Fibroblast of skin of left quadriceps (primary cell): ENCODE results near the gene PIP5K1B.
"Not testable (repeated sequence)": the region's sequence is repeated elsewhere in the genome, so short reads cannot be mapped to it uniquely, and the experiment has no call there.

Source experiments
- DNase-seq, 2 experiments: peaks; one replicate each; pipeline ENCODE4 v3.0.0-alpha.2; 2013; ENCODE audit warnings: low read depth in 2 of 2

The PIP5K1B gene

GRCh38 chr9:68704814-68705530 lies at the start of gene PIP5K1B:
Gene PIP5K1B, plus strand, starts transcription at chr9:68705240. Its CDS starts 117,375 bp downstream, at chr9:68822615.
- DNase-seq, result no peak

- no peak for DNase-seq
These were observed 41.0 kb upstream of the PIP5K1B start for GRCh38 chr9:68664036-68664435.

GRCh38 chr9:68668127-68668526 lies 36.9 kb upstream of the PIP5K1B start:
- no peak for DNase-seq

- DNase-seq, result no peak
These were observed 35.8 kb upstream of the PIP5K1B start for GRCh38 chr9:68669218-68669617.

GRCh38 chr9:68672215-68672614 lies 32.8 kb upstream of the PIP5K1B start:
- no peak for DNase-seq

- no peak for DNase-seq
These were observed 32.4 kb upstream of the PIP5K1B start for GRCh38 chr9:68672625-68673024.

GRCh38 chr9:68678430-68678829 lies 26.6 kb upstream of the PIP5K1B start:
- DNase-seq, result no peak

GRCh38 chr9:68683433-68683832 lies 21.6 kb upstream of the PIP5K1B start:
- no peak for DNase-seq

GRCh38 chr9:68685213-68685612 lies 19.8 kb upstream of the PIP5K1B start:
- no peak for DNase-seq

- DNase-seq, result no peak
These were observed 19.3 kb upstream of the PIP5K1B start for GRCh38 chr9:68685770-68686169.

GRCh38 chr9:68690088-68690487 lies 15.0 kb upstream of the PIP5K1B start:
- no peak for DNase-seq

GRCh38 chr9:68692519-68692918 lies 12.5 kb upstream of the PIP5K1B start:
- DNase-seq, result no peak

- no peak for DNase-seq
These were observed 10.9 kb upstream of the PIP5K1B start for GRCh38 chr9:68694125-68694524.

GRCh38 chr9:68697851-68698250 lies 7.2 kb upstream of the PIP5K1B start:
- DNase-seq, result no peak

GRCh38 chr9:68698943-68699509 lies 6.0 kb upstream of the PIP5K1B start:
- DNase-seq, result no peak

GRCh38 chr9:68699625-68700024 lies 5.4 kb upstream of the PIP5K1B start:
- DNase-seq, result not testable (repeated sequence)

- no peak for DNase-seq
These were observed 2.5 kb upstream of the PIP5K1B start for GRCh38 chr9:68702493-68702892.

- DNase-seq, result no peak
These were observed 1.4 kb upstream of the PIP5K1B start for GRCh38 chr9:68703672-68704071.

GRCh38 chr9:68704498-68704813 lies 584 bp upstream of the PIP5K1B start:
- no peak for DNase-seq

GRCh38 chr9:68705531-68706362 lies 707 bp downstream of the PIP5K1B start:
- no peak for DNase-seq

GRCh38 chr9:68706363-68707201 lies 1.5 kb downstream of the PIP5K1B start:
- no peak for DNase-seq
